ENCODE results near the gene LEO1.

LEO1 gene

DNA sequence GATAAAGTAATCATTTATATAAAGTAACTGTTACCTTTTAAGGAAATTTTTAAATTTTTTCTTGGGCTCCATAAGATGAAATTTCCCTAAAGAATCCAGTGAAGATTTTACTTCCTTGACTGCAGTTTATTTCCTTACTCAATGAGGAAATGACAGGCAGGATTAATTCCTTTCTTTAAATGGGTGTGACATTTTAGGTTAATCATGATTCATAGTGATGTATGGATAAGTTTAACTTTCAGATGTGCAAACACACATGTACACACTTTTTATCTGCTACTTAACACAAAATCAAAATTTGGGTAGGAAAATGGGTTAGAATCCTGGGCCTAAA is 11.2 kb upstream of the LEO1 start:
- H2BK120ac ChIP-seq (ENCODE audit: low read depth, low read length) = no peak overlapping the region
- no peak overlapping the region for H4K5ac ChIP-seq (ENCODE audit: low read length)
- H4K8ac ChIP-seq (ENCODE audit: low read depth, low read length) = no peak overlapping the region
- H3K36me3 ChIP-seq (ENCODE audit: control insufficient read depth, insufficient read depth, low read length) = no peaks in the 10 kb centered on the region
- H2AK5ac ChIP-seq (ENCODE audit: low read length) = no peak overlapping the region
- no peak overlapping the region for H2BK15ac ChIP-seq (replicated peaks; ENCODE audit: low read depth)
- no peak overlapping the region for H3K27ac ChIP-seq (ENCODE audit: low read depth, low read length)
- no peak for DNase-seq
- H3K9ac ChIP-seq (ENCODE audit: low read length) = no peak overlapping the region
- no peaks in the 10 kb centered on the region for H3K79me1 ChIP-seq (ENCODE audit: low read length)
- H2BK5ac ChIP-seq (ENCODE audit: low read length) = no peak overlapping the region
- H3K23ac ChIP-seq (ENCODE audit: low read length) = no peak overlapping the region
- H3K27me3 ChIP-seq (ENCODE audit: insufficient read depth, low read length, poor library complexity) = no peaks in the 10 kb centered on the region
- no peak overlapping the region for H3K56ac ChIP-seq (ENCODE audit: low read length)
- H3K4ac ChIP-seq (ENCODE audit: low read depth, low read length) = no peak overlapping the region
- H3K4me2 ChIP-seq (ENCODE audit: low read length) = no peak overlapping the region
- H3K4me1 ChIP-seq (ENCODE audit: control insufficient read depth, low read depth, low read length) = no peaks in the 10 kb centered on the region
- H3K79me2 ChIP-seq (ENCODE audit: control insufficient read depth, insufficient read depth, low read length) = no peaks in the 10 kb centered on the region
- H3K18ac ChIP-seq (ENCODE audit: low read length) = no peak overlapping the region
- H3K4me3 ChIP-seq (ENCODE audit: low read length) = no peak overlapping the region

DNA sequence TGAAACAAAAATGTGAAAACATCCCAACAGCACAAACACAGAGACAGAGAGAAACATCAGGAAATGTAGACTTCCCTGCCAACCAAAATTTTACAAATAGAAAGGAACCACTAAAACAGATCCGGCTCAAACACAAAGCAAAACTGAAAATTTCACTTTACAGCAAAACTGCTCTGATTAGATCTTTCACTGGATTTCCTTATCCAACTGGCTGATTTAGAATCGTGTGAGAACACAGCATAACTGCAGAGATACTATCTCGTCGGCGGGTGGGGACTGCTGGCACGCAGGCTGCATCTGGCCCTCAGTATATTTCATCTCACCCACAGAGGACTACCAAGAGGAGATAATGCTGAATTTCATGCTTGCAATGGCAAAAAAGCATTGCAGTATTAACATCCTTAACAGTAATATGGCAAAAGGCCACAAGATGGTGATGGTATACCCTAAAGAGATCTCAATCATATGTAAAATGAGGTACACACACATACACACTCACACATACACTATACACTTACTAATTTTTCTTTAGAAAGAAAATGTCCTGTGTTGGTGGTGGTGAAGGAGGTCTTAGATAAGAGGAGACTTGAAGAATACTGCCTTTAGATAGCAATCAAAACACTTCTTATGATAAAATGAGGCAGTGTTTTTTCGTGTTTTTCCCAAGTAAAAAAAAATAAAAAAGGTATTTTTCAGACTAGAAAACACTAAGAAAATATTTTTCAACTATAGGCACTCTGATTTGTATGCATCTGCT is 10.6 kb upstream of the LEO1 start:
- Histone ChIP-seq H3K79me2 (ENCODE audit: control insufficient read depth, insufficient read depth, low read length) (no peaks in the 10 kb centered on the region), H3K9ac (ENCODE audit: low read length) (no peak overlapping the region), H3K56ac (ENCODE audit: low read length) (no peak overlapping the region), H4K8ac (ENCODE audit: low read depth, low read length) (no peak overlapping the region), H3K18ac (ENCODE audit: low read length) (no peak overlapping the region), H2AK5ac (ENCODE audit: low read length) (no peak overlapping the region), H3K4me3 (ENCODE audit: low read length) (no peak overlapping the region), H2BK120ac (ENCODE audit: low read depth, low read length) (no peak overlapping the region), H3K36me3 (ENCODE audit: control insufficient read depth, insufficient read depth, low read length) (no peaks in the 10 kb centered on the region), H4K5ac (ENCODE audit: low read length) (no peak overlapping the region), H3K4me2 (ENCODE audit: low read length) (no peak overlapping the region), H3K79me1 (ENCODE audit: low read length) (no peaks in the 10 kb centered on the region), H3K23ac (ENCODE audit: low read length) (no peak overlapping the region), H3K4ac (ENCODE audit: low read depth, low read length) (no peak overlapping the region), H3K27ac (ENCODE audit: low read depth, low read length) (no peak overlapping the region), H3K27me3 (ENCODE audit: insufficient read depth, low read length, poor library complexity) (no peaks in the 10 kb centered on the region), H2BK5ac (ENCODE audit: low read length) (no peak overlapping the region), H2BK15ac (replicated peaks; ENCODE audit: low read depth) (no peak overlapping the region), H3K4me1 (ENCODE audit: control insufficient read depth, low read depth, low read length) (no peaks in the 10 kb centered on the region)
- WGBS (ENCODE audit: extremely low coverage, insufficient coverage, low lambda C conversion rate) = no CpG with 5 or more reads among the region's 7 CpGs
- peak; percentile 55 for DNase-seq

DNA sequence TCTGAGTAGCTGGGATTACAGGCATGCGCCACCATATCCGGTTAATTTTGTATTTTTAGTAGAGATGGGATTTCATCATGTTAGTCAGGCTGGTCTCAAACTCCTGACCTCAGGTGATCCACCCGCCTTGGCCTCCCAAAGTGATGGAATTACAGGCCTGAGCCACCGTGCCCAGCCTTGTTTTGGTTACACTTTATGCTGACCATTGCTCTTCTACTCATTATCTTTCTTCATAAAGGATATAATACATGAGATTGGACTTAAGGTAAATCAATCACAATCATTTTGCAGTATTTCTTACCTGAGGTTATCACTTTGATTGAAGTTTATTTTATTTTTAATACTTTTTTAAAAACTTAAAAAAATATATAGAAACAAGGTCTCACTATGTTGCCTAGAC is 2.2 kb upstream of the LEO1 start:
- H3K4me1 ChIP-seq (ENCODE audit: control insufficient read depth, low read depth, low read length) = no peaks in the 10 kb centered on the region
- no peak for DNase-seq
- H3K18ac ChIP-seq (ENCODE audit: low read length) = no peak overlapping the region
- no peak overlapping the region for H3K4ac ChIP-seq (ENCODE audit: low read depth, low read length)
- H3K27ac ChIP-seq (ENCODE audit: low read depth, low read length) = no peak overlapping the region
- no peak overlapping the region for H3K56ac ChIP-seq (ENCODE audit: low read length)
- H4K8ac ChIP-seq (ENCODE audit: low read depth, low read length) = no peak overlapping the region
- H3K4me3 ChIP-seq (ENCODE audit: low read length) = no peak overlapping the region
- peaks cover 21% of the 10 kb centered on the region for H3K79me2 ChIP-seq (ENCODE audit: control insufficient read depth, insufficient read depth, low read length)
- H2BK15ac ChIP-seq (replicated peaks; ENCODE audit: low read depth) = no peak overlapping the region
- no peak overlapping the region for H2BK120ac ChIP-seq (ENCODE audit: low read depth, low read length)
- peaks cover 10% of the 10 kb centered on the region for H3K79me1 ChIP-seq (ENCODE audit: low read length)
- H3K27me3 ChIP-seq (ENCODE audit: insufficient read depth, low read length, poor library complexity) = no peaks in the 10 kb centered on the region
- H3K23ac ChIP-seq (ENCODE audit: low read length) = no peak overlapping the region
- H3K4me2 ChIP-seq (ENCODE audit: low read length) = no peak overlapping the region
- H2BK5ac ChIP-seq (ENCODE audit: low read length) = no peak overlapping the region
- H3K9ac ChIP-seq (ENCODE audit: low read length) = no peak overlapping the region
- WGBS (ENCODE audit: extremely low coverage, insufficient coverage, low lambda C conversion rate) = no CpG with 5 or more reads among the region's 4 CpGs
- no peaks in the 10 kb centered on the region for H3K36me3 ChIP-seq (ENCODE audit: control insufficient read depth, insufficient read depth, low read length)
- no peak overlapping the region for H2AK5ac ChIP-seq (ENCODE audit: low read length)
- H4K5ac ChIP-seq (ENCODE audit: low read length) = no peak overlapping the region

DNA sequence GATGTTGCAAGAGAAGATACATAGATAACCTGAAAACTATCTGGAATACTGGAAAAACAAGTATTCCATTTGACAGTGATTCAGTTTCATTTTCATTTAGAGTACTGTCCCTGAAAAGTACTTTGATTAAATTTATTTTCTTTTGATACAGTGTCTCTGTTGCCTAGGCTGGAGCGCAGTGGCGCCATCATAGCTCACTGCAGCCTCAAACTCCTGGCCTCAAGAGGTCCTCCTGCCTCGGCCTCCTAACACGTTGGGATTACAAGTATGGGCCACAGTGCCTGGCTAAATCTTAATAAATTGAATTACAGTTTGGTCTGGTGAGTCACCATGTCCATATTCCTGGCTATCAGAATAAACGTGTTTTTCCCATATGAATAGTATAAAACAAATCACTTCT is 1.6 kb upstream of the LEO1 start:
- Histone ChIP-seq H3K4me2 (ENCODE audit: low read length) (no peak overlapping the region), H3K4ac (ENCODE audit: low read depth, low read length) (no peak overlapping the region), H3K18ac (ENCODE audit: low read length) (no peak overlapping the region), H3K79me2 (ENCODE audit: control insufficient read depth, insufficient read depth, low read length) (peaks cover 23% of the 10 kb centered on the region), H2BK120ac (ENCODE audit: low read depth, low read length) (no peak overlapping the region), H3K9ac (ENCODE audit: low read length) (no peak overlapping the region), H4K5ac (ENCODE audit: low read length) (no peak overlapping the region), H4K8ac (ENCODE audit: low read depth, low read length) (no peak overlapping the region), H2BK5ac (ENCODE audit: low read length) (no peak overlapping the region), H3K23ac (ENCODE audit: low read length) (no peak overlapping the region), H2BK15ac (replicated peaks; ENCODE audit: low read depth) (no peak overlapping the region), H3K56ac (ENCODE audit: low read length) (no peak overlapping the region), H3K4me1 (ENCODE audit: control insufficient read depth, low read depth, low read length) (no peaks in the 10 kb centered on the region), H3K36me3 (ENCODE audit: control insufficient read depth, insufficient read depth, low read length) (no peaks in the 10 kb centered on the region), H3K27ac (ENCODE audit: low read depth, low read length) (no peak overlapping the region), H3K4me3 (ENCODE audit: low read length) (no peak overlapping the region), H3K79me1 (ENCODE audit: low read length) (peaks cover 10% of the 10 kb centered on the region), H2AK5ac (ENCODE audit: low read length) (no peak overlapping the region), H3K27me3 (ENCODE audit: insufficient read depth, low read length, poor library complexity) (no peaks in the 10 kb centered on the region)
- no CpG with 5 or more reads among the region's 5 CpGs for WGBS (ENCODE audit: extremely low coverage, insufficient coverage, low lambda C conversion rate)
- no peak for DNase-seq

DNA sequence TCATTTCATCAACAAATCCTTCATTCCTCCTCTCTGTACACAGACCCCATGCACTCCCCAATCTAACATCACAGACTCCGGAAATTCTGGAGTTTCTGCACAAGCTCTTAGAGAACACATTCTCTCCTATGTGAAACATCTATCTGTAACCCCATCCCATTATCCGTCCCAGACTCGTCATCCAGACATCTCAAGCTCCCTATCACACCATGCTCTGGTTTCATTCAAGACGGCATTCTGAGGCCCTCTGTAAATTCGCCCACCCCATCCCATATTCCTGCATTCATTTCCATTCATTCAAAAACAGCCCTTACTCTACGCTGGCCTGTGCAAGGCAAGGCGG is 575 bp downstream of the LEO1 start:
- H2BK15ac ChIP-seq (replicated peaks; ENCODE audit: low read depth) = no peak overlapping the region
- H3K23ac ChIP-seq (ENCODE audit: low read length) = peak overlapping the region; percentile 98
- H3K27me3 ChIP-seq (ENCODE audit: insufficient read depth, low read length, poor library complexity) = no peaks in the 10 kb centered on the region
- H3K9ac ChIP-seq (ENCODE audit: low read length) = peak overlapping the region; percentile 99
- H3K4ac ChIP-seq (ENCODE audit: low read depth, low read length) = no peak overlapping the region
- H3K4me3 ChIP-seq (ENCODE audit: low read length) = peak overlapping the region; percentile 100
- peaks cover 16% of the 10 kb centered on the region for H3K79me1 ChIP-seq (ENCODE audit: low read length)
- H2AK5ac ChIP-seq (ENCODE audit: low read length) = peak overlapping the region; percentile 78
- no peak overlapping the region for H2BK120ac ChIP-seq (ENCODE audit: low read depth, low read length)
- no peaks in the 10 kb centered on the region for H3K4me1 ChIP-seq (ENCODE audit: control insufficient read depth, low read depth, low read length)
- no peak overlapping the region for H4K8ac ChIP-seq (ENCODE audit: low read depth, low read length)
- no peak for DNase-seq
- H3K36me3 ChIP-seq (ENCODE audit: control insufficient read depth, insufficient read depth, low read length) = no peaks in the 10 kb centered on the region
- H3K56ac ChIP-seq (ENCODE audit: low read length) = peak overlapping the region; percentile 100
- H3K27ac ChIP-seq (ENCODE audit: low read depth, low read length) = no peak overlapping the region
- H3K4me2 ChIP-seq (ENCODE audit: low read length) = peak overlapping the region; percentile 98
- no CpG with 5 or more reads among the region's 7 CpGs for WGBS (ENCODE audit: extremely low coverage, insufficient coverage, low lambda C conversion rate)
- peak overlapping the region; percentile 91 for H2BK5ac ChIP-seq (ENCODE audit: low read length)
- no peak overlapping the region for H3K18ac ChIP-seq (ENCODE audit: low read length)
- H4K5ac ChIP-seq (ENCODE audit: low read length) = no peak overlapping the region
- peaks cover 24% of the 10 kb centered on the region for H3K79me2 ChIP-seq (ENCODE audit: control insufficient read depth, insufficient read depth, low read length)

DNA sequence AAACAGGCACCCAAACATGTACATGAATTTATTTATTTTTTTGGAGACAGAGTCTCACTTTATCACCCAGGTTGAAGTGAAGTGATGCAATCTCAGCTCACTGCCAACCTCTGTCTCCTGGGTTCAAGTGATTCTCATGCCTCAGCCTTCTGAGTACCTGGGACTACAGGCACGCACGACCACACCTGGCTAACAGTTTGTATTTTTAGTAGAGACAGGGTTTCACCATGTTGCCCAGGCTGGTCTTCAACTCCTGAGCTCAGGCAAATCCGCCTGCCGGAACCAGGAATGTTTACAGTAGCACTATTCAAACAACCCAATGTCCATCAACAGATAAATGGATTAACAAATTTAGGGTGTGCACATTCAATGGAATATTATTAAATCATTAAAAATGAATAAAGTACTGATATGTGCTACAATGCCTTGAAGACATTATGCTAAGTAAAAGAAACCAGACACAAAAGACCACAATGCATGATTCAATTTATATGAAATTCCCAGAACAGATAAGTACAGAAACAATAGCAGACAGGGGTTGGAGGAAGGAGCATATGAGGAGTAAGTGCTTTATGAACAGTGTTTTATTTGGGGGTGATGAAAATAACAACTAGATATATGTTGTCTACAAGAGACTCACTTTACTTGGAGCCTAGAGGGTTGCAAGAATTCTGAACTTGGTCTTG is 1.3 kb downstream of the LEO1 start:
- no peaks in the 10 kb centered on the region for H3K36me3 ChIP-seq (ENCODE audit: control insufficient read depth, insufficient read depth, low read length)
- H3K4ac ChIP-seq (ENCODE audit: low read depth, low read length) = no peak overlapping the region
- peak overlapping the region; percentile 80 for H3K23ac ChIP-seq (ENCODE audit: low read length)
- H3K4me1 ChIP-seq (ENCODE audit: control insufficient read depth, low read depth, low read length) = no peaks in the 10 kb centered on the region
- H3K27me3 ChIP-seq (ENCODE audit: insufficient read depth, low read length, poor library complexity) = no peaks in the 10 kb centered on the region
- no peak overlapping the region for H3K18ac ChIP-seq (ENCODE audit: low read length)
- no peak for DNase-seq
- H3K4me2 ChIP-seq (ENCODE audit: low read length) = peak overlapping the region; percentile 98
- peak overlapping the region; percentile 99 for H3K9ac ChIP-seq (ENCODE audit: low read length)
- peak overlapping the region; percentile 100 for H3K4me3 ChIP-seq (ENCODE audit: low read length)
- no peak overlapping the region for H4K5ac ChIP-seq (ENCODE audit: low read length)
- H4K8ac ChIP-seq (ENCODE audit: low read depth, low read length) = no peak overlapping the region
- H3K56ac ChIP-seq (ENCODE audit: low read length) = peak overlapping the region; percentile 100
- H3K79me1 ChIP-seq (ENCODE audit: low read length) = peaks cover 16% of the 10 kb centered on the region
- peaks cover 24% of the 10 kb centered on the region for H3K79me2 ChIP-seq (ENCODE audit: control insufficient read depth, insufficient read depth, low read length)
- no peak overlapping the region for H2BK120ac ChIP-seq (ENCODE audit: low read depth, low read length)
- WGBS (ENCODE audit: extremely low coverage, insufficient coverage, low lambda C conversion rate) = no CpG with 5 or more reads among the region's 4 CpGs
- no peak overlapping the region for H3K27ac ChIP-seq (ENCODE audit: low read depth, low read length)
- no peak overlapping the region for H2BK5ac ChIP-seq (ENCODE audit: low read length)
- H2AK5ac ChIP-seq (ENCODE audit: low read length) = no peak overlapping the region
- no peak overlapping the region for H2BK15ac ChIP-seq (replicated peaks; ENCODE audit: low read depth)

Measured in mesendoderm (in vitro differentiated cells).